AG09309 (cell line): Measurements from ENCODE around the gene PIKFYVE.
"Not testable (repeated sequence)": the region's sequence is repeated elsewhere in the genome, so short reads cannot be mapped to it uniquely, and the experiment has no call there.

Experiments
- DNase-seq: peaks from one replicate; pipeline ENCODE4 v3.0.0-alpha.2; 2010; ENCODE audit warnings: low read depth
- H3K4me3 ChIP-seq: 2 replicates; pipeline ENCODE4 v1.5.1; 2011; ENCODE audit warnings: mild to moderate bottlenecking, low read depth, low read length, moderate library complexity; ENCODE audit not compliant: control insufficient read depth
- TF ChIP-seq, protein P1 (sequence below): IDR thresholded peaks from 2 replicates; pipeline ENCODE4 v1.5.1; 2011; ENCODE audit warnings: mild to moderate bottlenecking, low read depth, low read length, inconsistent platforms; ENCODE audit not compliant: insufficient read depth, control insufficient read depth; ENCODE audit errors: missing control alignments

PIKFYVE gene

DNA sequence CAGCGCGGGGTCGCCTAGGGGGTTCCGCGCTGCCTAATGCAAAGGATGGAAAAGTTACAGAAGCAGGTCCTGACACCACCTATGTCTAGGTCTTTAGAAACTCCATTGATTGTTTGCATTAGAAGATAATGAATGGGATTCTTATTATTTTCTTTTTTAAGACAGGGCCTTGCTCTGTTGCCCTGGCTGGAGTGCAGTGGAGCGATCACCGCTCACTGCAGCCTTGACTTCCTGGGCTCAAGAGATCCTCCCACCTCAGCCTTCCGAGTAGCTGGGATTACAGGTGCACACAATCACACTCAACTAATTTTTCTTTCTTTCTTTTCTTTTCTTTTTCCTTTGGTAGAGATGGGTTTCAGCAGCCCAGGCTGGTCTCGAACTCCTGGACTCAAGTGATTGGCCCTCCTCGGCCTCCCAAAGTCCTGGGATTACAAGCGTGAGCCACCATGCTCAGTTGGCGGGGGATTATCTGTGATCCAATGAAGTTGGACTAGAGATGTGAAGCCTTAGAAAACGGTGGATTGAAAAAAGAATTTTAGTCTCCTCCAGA, 10.4 kb upstream of the PIKFYVE start:
- DNase-seq: no peak
- peak overlapping the region; percentile 69 for H3K4me3 ChIP-seq
- TF ChIP-seq, protein P1, sequence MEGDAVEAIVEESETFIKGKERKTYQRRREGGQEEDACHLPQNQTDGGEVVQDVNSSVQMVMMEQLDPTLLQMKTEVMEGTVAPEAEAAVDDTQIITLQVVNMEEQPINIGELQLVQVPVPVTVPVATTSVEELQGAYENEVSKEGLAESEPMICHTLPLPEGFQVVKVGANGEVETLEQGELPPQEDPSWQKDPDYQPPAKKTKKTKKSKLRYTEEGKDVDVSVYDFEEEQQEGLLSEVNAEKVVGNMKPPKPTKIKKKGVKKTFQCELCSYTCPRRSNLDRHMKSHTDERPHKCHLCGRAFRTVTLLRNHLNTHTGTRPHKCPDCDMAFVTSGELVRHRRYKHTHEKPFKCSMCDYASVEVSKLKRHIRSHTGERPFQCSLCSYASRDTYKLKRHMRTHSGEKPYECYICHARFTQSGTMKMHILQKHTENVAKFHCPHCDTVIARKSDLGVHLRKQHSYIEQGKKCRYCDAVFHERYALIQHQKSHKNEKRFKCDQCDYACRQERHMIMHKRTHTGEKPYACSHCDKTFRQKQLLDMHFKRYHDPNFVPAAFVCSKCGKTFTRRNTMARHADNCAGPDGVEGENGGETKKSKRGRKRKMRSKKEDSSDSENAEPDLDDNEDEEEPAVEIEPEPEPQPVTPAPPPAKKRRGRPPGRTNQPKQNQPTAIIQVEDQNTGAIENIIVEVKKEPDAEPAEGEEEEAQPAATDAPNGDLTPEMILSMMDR: no peak

DNA sequence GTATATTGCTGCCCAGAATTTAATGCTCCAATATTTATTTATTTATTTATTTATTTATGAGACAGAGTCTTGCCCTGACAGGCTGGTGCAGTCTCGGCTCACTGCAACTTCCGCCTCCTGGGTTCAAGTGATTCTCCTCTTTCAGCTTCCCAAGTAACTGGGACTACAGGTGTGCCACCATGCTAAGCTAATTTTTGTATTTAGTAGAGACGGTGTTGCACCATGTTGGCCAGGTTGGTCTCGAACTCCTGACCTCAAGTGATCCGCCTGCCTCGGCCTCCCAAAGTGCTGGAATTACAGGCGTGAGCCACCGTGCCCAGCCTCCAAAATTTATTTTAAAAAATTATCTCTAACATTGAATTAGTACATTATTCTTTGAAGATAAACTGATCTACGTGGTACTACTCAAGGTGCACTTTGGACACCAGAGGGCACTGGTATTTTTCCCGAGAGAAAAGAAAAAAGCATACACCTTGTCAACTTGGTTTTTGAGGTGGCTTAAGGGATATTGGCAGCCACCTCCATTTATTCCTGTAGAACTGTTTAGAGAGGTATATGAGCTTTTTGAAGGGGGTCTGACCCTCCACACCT, 9.8 kb upstream of the PIKFYVE start:
- H3K4me3 ChIP-seq: no peak overlapping the region
- DNase-seq: no peak

DNA sequence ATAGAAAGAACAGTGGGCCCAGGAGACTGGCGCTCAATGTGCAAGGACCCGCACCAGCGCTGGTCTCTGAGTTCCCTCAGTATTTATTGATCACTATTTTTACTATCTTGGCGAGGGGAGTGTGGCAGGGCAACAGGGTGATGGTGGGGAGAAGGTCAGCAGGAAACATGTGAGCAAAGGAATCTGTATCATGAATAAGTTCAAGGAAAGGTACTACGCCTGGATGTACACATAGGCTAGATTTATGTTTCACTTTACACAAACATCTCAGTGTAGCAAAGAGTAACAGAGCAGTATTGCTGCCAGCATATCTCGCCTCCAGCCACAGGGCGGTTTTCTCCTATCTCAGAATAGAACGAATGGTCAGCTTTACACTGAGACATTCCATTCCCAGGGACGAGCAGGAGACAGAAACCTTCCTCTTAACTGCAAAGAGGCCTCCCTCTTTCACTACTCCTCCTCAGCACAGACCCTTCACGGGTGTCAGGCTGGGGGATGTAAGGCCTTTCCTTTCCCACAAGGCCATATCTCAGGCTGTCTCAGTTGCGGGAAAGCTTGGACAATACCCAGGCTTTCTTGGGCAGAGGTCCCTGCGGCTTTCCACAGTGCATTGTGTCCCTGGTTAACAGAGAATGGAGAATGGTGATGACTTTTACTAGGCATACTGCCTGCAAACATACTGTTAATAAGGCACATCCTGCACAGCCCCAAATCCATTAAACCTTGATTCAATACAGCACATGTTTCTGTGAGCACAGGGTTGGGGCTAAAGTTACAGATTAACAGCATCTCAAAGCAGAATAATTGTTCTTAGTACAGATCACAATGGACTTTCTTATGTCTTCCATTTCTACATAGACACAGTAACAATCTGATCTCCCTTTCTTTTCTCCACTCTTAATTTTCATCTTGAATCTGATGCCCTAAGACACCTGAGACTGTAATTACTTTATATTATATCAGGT, 8.9 kb upstream of the PIKFYVE start:
- H3K4me3 ChIP-seq, DNase-seq: not testable (repeated sequence)

More for the DNA sequence above, 9.8 kb upstream of the PIKFYVE start:
- TF ChIP-seq, protein P1: no peak

DNA sequence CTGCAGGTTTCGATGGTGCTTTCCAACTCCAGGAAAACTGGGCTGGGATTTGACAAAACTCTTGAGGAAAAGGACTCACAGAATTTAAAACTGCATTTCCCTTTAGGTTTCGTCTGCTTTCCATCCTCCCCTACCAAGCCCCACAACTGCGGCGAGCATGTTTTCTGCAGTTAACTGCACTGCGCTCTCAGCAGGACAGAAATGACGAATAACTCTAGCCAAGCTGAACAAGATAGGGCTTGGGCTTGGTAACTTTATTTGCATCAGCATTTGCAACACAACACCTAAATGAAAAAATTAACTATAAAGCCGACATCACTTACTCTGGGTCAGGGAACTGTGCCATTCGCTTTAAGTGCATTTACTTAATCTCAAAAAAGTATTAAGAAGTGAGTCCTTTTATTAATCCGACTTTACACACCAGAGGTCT, 669 bp upstream of the PIKFYVE start:
- H3K4me3 ChIP-seq: peak overlapping the region; percentile 74
- DNase-seq: no peak
- TF ChIP-seq, protein P1: no peak

DNA sequence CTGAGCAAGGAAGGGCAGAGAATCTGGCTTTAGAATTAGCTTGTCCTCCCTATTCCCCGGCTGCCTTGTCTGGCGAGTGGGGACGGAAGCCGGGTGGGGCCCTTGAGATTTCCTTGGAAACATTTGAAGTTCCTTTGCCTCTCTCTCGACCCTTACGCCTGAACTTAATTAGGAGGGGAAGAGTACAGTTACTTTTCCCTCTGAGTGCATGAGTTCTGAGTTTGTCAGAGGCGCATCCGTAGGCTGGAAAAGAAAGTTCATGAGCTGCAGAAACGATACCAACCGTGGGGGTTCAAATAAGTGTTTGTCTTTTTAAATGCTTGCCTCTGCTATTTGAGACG, 468 bp downstream of the PIKFYVE start:
- no peak for DNase-seq
- TF ChIP-seq, protein P1: no peak
- H3K4me3 ChIP-seq: peak overlapping the region; percentile 74

DNA sequence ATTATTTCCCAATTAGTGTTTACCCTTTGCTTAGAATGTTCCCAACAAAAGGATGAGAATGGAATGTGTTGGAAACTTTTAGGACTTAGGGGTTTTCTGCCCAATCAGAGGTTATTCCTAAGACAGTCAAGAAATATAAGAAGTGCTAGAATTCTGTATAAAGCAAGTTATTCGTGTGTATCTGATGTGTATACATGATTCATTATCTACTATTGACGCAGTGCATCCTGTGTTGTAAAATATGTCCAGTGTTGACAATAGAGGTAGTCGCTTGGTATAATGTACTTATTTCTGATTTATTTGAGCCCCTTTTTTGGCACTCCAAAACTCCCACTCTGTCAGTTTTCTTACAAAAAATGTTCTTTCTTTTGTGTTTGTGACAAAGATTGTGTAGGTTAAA, 881 bp downstream of the PIKFYVE start:
- DNase-seq: no peak
- H3K4me3 ChIP-seq: peak overlapping the region; percentile 74
- TF ChIP-seq, protein P1: no peak

DNA sequence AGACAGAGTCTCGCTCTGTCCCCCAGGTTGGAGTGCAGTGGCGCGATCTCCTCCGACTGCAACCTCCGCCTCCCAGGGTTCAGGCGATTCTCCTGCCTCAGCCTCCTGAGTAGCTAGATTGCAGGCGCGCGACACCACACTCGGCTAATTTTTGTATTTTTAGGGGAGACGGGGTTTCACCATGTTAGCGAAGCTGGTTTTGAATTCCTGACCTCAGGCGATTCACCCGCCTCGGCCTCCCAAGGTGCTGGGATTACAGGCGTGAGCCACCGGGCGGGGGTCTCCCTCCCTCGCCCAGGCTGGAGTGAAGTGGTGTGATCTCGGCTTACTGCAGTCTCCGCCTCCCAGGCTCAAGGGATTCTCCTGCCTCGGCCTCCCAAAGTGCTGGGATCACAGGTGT, 1.5 kb downstream of the PIKFYVE start:
- peak overlapping the region; percentile 74 for H3K4me3 ChIP-seq

More for the DNA sequence above, 1.5 kb downstream of the PIKFYVE start:
- DNase-seq: not testable (repeated sequence)
